COLO829 (cell line): Measurements from ENCODE around the gene GHRHR.

Experiments
- DNase-seq: peaks from one replicate; pipeline ENCODE4 v3.0.0; 2012; ENCODE audit warnings: low spot score

The GHRHR gene

DNA sequence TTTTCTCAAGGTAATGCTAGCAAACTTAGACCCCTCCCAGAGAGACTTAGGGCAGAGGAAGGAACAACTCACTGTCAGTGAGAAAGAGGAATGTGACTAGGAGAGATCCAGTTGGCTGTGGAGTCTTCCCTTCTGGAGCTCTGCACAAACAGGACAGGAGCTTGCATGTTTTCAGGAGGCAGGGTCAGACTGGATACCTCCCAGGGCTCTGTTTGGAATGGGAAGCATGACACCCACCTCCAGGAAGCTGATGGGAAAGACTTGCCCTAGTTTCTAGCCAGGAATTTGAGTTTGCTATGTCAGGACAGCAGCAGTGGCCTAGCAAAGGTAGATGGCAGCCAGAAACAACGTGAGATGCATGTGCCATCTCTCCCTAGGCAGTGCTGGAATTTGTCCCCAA is 40.6 kb downstream of the GHRHR start:
- no peak for DNase-seq

GRCh38 chr7:31006857-31007256 is 43.1 kb downstream of the GHRHR start:
- DNase-seq, result no peak

DNA sequence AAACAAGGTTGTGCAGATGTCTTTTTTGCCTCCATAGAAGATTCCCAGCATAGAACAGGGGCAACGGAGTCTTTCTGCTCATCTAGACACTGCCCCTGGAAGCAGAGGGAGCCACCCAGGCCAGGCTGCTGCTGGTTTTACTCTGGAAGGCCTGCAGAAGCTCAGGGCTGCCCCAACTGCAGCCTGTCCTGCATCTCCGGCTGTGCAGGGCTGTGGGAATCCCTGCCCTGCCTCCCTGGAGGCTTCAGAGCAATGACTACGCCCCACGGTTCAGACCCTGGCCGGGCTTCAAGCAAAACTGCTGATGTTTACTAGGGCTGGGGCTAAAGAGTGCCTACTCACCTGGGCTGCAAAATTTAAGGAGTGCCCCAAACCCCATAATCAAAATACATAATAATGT is 43.9 kb downstream of the GHRHR start:
- DNase-seq, result no peak

DNA sequence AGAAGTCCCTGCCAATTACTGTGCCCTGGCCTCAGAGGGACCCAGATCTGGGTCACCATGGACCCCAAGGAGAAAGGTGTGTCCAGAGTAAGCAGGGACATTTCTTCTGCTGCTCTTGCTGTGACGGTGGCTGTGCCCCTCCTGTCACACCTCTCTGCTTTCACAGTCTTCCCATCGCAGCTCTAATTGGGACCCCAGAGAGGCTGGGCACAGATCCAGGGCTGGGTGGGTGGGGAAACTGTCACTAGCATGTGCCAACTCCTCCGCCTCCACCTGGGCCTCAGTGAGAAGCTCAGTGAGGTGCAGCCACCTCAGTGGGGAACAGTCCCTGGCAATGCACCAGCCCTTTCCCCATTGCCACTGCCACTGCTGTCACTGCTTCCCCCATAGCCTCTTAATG is 51.1 kb downstream of the GHRHR start:
- DNase-seq, result no peak

DNA sequence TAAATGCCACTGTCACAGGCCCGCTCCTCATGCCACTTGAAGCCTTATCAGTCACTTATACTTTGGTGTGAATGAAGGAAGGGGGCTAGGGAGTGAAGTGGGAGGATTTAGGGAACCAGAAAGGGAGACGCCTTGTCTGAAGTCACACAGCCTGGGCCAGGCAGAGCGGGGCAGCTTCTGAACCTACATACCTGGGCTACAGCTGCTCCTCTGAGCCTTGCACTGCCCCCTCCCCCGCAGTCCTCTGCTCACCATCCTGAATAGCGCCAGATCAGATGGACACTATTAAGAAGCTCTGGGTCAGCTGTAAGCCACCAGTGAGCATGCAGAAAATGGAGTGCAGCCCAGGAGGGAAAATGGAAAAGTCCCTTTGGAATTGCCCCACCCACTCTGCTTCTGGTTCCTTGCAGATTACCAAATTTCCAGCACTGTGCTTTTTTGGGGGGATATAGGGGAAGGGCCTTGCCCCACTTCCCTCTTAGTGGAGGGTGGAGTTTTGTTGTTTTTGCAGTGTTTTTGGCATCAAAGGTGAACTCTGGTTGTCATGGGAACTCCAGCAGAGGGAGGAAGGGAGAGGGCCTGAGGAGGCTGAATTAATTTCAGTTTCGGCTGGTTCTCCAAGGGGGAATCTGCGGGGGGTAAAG is 53.4 kb downstream of the GHRHR start:
- DNase-seq, result no peak

DNA sequence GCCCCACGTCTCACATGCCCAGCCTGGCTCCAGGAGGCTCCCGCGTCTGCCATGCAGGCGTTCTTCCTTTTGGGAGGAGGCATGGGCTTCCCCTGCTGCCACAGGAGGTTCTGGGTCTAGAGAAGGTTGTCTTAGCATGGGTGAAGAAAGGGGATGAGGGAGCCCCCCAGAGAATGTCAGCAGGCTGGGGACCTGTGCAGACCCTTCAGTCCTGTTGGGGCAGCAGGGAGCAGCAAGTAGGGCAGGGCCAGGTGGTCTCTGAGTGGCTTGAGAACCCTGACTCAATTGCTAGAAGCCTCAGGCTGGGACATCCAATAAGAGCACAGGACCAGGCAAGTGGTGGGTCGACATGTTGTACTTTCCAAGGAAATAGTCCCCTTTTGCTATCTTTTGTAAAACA is 54.0 kb downstream of the GHRHR start:
- no peak for DNase-seq

DNA sequence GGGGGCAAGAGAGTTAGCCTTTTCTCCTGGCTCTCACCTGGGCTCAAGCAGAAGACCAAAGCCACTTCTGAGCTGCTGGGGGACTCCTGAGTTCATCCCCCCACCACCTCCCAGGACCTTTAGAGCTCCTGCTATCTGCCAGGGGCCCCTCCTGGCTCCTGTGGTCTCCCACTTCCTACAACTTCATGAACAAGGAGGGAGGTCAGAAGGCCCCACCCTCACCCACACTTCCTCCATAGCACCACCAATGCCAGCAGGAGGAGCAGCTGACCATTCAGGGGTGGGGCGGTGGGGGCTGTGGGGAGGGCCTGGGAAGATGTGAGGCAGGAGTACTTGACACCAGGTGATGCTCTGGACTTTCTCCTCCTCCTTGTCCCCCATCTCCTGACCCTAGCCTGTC is 55.8 kb downstream of the GHRHR start:
- no peak for DNase-seq

DNA sequence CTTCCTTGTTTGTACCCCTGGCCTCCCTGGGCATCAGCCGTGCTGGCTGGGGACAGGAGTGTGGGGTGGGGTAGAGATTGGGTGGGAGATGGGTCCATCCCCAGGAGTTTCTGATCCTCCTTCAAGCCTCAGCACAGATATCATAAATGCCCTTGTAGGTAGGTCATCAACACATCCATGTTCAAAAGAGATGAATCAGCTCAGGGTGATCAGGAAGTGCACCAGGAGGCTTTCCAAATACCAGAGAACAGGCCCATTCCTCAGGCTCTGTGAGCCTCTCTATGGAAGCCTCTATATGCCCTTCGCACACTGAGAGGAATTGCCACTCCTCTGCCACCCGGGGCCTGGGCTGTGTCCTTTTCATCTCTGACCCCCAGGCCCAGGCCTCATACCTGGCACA is 56.4 kb downstream of the GHRHR start:
- DNase-seq, result no peak

DNA sequence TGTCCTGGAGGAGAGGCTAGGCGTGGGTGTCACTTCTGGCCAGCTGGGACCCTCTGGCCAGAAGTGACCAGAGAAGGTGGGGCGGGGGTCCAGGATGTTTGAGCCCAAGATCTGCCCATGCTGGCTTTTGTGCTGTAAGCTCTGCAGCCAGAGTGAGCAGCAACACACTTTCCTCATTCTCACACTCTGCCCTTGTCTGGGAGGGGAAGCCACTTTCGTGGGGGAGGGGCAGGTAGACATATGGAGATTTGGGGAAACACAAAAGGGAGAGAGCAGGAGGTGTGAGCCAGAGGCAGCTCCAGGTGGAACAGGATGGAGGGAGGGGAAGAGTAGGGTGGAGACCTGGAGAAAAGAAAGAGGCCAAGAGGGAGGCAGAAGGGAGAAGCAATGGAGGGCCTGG is 56.9 kb downstream of the GHRHR start:
- no peak for DNase-seq

DNA sequence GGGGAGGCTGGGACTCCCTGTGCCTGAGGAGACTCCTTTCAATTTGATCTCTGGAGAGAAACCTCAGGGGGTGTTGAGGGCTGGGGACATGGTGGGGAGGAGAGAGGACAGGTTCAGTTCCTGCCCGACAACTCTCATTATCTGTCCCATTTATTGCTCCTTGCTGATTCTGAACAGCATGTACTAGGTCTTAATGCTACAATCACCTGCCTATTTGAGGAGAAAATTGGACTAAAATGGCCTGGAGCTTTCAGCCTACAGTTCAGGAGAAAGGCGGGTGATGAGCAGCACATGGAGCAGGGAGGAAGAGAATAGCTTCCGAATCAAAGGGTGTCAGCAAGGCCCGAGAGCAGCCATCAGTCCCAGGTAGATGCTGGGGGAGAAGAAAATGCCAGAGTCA is 58.4 kb downstream of the GHRHR start:
- DNase-seq, result no peak

DNA sequence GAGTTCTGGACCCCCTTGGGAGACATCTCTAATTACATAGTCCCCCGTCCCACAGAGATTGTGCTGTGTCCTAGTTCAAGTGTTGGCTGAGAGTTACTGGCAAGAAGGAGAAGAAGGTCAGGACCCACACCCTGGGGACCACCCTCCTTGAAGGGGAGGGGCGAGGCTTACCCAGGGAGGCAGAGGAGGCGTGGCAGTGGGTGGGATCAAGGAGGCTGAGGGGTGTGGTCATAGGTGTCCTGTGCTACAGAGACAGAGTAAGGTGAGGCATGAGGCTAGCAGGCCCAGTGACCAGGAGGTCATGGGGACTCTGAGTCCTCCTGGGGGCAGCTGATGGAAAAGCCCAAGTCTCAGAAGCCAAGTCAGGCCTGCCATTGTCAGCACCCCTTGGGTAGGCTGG is 59.0 kb downstream of the GHRHR start:
- no peak for DNase-seq

DNA sequence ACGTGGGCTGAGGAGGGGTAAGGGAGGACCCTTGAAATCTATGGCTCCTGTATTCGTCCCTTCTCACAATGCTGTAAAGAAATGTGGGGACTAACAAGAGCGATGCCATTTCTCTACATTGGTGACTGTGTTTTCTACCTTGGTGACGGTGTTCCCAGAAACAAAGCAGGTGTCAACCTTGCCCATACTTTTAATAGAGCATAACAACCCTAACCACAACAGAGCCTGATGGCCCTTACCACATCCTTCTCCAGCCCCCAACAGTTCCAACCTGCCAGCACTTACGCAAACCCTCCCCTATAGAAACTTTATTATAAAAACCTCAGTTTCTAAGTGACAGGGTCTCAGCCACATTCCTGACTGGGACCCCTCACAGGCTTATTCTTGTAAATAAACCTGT is 60.1 kb downstream of the GHRHR start:
- no peak for DNase-seq

DNA sequence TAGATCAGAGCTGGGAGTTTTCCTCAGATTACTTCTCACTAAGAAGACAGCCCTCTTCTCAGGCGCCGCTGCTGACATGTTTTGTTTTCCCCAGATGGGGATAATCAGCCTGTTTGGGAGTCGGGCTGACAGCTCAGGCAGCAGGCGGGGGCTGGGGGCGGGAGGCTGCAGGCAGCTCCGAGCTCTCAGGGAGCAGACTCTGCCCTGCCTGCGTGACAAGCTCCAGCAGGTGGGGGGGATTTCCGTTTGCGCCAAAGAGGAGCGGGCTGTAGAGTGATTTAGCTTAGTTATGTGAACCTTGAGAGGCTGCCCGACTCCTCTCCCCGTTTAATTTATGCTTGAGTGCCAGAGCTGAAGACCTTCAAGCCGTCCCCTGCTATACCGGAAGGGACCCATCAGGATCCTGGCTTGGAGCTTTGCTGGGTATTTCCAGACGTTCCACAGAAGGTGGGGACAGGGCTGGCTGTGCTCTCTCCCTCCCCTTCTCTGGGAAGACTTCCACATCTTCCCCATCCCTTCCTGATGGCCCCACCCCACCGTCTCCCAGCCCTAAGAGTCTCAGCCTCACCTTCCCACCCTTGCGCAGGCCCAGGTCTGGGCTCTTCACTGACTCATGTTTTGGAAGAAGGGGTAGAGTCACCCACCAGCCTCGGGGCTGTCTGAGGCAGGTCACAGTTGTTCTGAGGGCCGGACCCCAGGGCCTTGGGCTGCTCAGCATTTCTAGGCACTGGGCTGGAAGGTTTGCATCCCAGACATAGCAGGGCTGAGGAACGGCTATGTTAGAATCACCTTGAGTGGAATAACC is 63.6 kb downstream of the GHRHR start:
- no peak for DNase-seq

DNA sequence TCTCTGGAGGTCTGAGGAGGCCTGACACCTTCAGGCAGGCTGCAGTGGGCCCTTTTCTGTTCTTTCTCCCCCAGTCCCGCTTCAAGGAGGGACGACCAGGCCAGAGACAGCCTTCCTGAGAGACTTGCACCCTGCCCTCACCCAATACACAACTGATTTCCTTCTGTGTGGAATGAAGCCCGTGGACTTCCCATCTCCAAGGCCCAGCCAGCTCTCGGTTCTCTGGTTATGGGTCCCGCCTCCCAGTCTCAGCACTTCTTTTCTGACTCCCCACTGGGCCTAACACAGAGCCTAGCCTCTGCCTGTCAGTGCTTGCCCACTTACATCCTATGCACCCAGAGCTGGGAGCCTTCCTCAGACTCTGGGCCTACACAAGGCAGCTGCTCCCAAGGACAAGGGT is 64.3 kb downstream of the GHRHR start:
- DNase-seq, result no peak

- DNase-seq, result no peak
These were observed 64.8 kb downstream of the GHRHR start for GRCh38 chr7:31028417-31028992.
